GM12878 (cell line): ENCODE data around the gene PODXL2. TPM values are rescaled to one million over a fixed set of nuclear protein-coding genes. Genes with fewer than 3 reads are reported as not detected.

Experiments used
- ATAC-seq: fragments of 200-7000 bp; cut with Tn5 transposase; 3 replicates; pipeline ENCODE4 v1.9.1; 2020; ENCODE audit warnings: mild to moderate bottlenecking, moderate library complexity
- BruUV-seq: library from RNA; stranded (reverse); fragments of 400-500 nt; replicated peaks from 2 replicates; lab custom pipeline; 2021; lab: Mats Ljungman, UMichigan
- CTCF ChIA-PET: fragments of 300-600 bp; sonication (Branson Sonifier 250); formaldehyde crosslinking; extraction: SDS; loops from one replicate; lab custom pipeline; 2021; ENCODE audit warnings: inconsistent platforms; lab: Yijun Ruan, JAX
- POLR2A ChIA-PET: fragments of 350-600 bp; formaldehyde crosslinking; extraction: SDS; loops from one replicate; lab custom pipeline; 2021; ENCODE audit warnings: inconsistent platforms; lab: Charles Lee
- RAD21 ChIA-PET: fragments of 300-600 bp; sonication (Branson Sonifier 250); formaldehyde crosslinking; loops from one replicate; lab custom pipeline; 2023; ENCODE audit warnings: antibody characterized with exemption; ENCODE audit not compliant: unreplicated experiment; lab: Charles Lee
- SMC1A ChIA-PET: fragments of 300-600 bp; sonication (Branson Sonifier 250); formaldehyde crosslinking; loops from one replicate; lab custom pipeline; 2023; ENCODE audit not compliant: unreplicated experiment, uncharacterized antibody; lab: Charles Lee
- DNase-seq: peaks from one replicate; pipeline ENCODE4 v3.0.0-alpha.2; 2011; ENCODE audit warnings: low read depth, low spot score
- FAIRE-seq: peaks from 3 replicates; lab custom pipeline; 2011; peaks lifted over from hg19 to GRCh38; lab: Jason Lieb, UNC
- H2AFZ ChIP-seq: 2 replicates; pipeline ENCODE4 v1.6.0; 2011; ENCODE audit warnings: low read depth, low read length, control low read depth; ENCODE audit not compliant: control insufficient read depth
- H3K27ac ChIP-seq: 2 replicates; pipeline ENCODE4 v1.5.1; 2011; ENCODE audit warnings: control low read depth; ENCODE audit not compliant: control insufficient read depth, insufficient read depth
- H3K27me3 ChIP-seq, 2 experiments: replicated peaks in 1 of 2; 2 replicates each; pipeline versions ENCODE4 v1.6.0 to v1.6.1; 2011; ENCODE audit warnings: low read length in 1 of 2; ENCODE audit not compliant: control insufficient read depth in 2 of 2, insufficient read depth in 2 of 2
- H3K36me3 ChIP-seq, 2 experiments: 2 replicates each; pipeline ENCODE4 v1.5.1; 2011; ENCODE audit warnings: low read length in 1 of 2; ENCODE audit not compliant: control insufficient read depth in 2 of 2, insufficient read depth in 2 of 2
- H3K4me1 ChIP-seq: 2 replicates; pipeline ENCODE4 v1.6.1; 2011; ENCODE audit warnings: mild to moderate bottlenecking, low read length, moderate library complexity, mixed read lengths; ENCODE audit not compliant: control insufficient read depth, insufficient read depth
- H3K4me2 ChIP-seq: 2 replicates; pipeline ENCODE4 v1.6.0; 2011; ENCODE audit warnings: control low read depth; ENCODE audit not compliant: control insufficient read depth, insufficient read depth
- H3K4me3 ChIP-seq: fragments of 200-600 bp; sonication (generic); 2 replicates; pipeline ENCODE4 v1.5.1; 2016
- H3K79me2 ChIP-seq: 2 replicates; pipeline ENCODE4 v1.6.0; 2011; ENCODE audit warnings: low read length; ENCODE audit not compliant: control insufficient read depth, insufficient read depth
- H3K9ac ChIP-seq: 2 replicates; pipeline ENCODE4 v1.8.0; 2011; ENCODE audit warnings: low read length, control low read depth, mixed read lengths; ENCODE audit not compliant: control insufficient read depth, insufficient read depth
- H3K9me3 ChIP-seq: replicated peaks from 3 replicates; pipeline ENCODE4 v1.5.1; 2011; ENCODE audit warnings: mild to moderate bottlenecking, low read length; ENCODE audit not compliant: control insufficient read depth, insufficient read depth
- H4K20me1 ChIP-seq: 2 replicates; pipeline ENCODE4 v1.6.0; 2011; ENCODE audit not compliant: control insufficient read depth, insufficient read depth
- CHD4 ChIP-seq: fragments of 200-600 bp; sonication (generic); IDR thresholded peaks from 2 replicates; pipeline ENCODE4 v1.6.1; 2016; ENCODE audit warnings: mild to moderate bottlenecking
- TARDBP ChIP-seq: IDR thresholded peaks from 2 replicates; pipeline ENCODE4 v1.6.1; 2016; ENCODE audit warnings: borderline replicate concordance
- ZNF24 ChIP-seq: fragments of 450-650 bp; IDR thresholded peaks from 2 replicates; pipeline ENCODE4 v1.6.1; 2017; ENCODE audit warnings: antibody characterized with exemption, mild to moderate bottlenecking
- in situ Hi-C: fragments of 300-500 bp; cut with MboI; formaldehyde crosslinking; loops from 9 replicates; pipeline ENCODE4 v1.14.3; 2018; ENCODE audit warnings: mixed read lengths
- intact Hi-C: fragments of 100-400 bp; cut with micrococcal nuclease; formaldehyde crosslinking; loops from one replicate; pipeline ENCODE4 v1.14.2; 2022; ENCODE audit not compliant: unreplicated experiment
- polyA plus RNA-seq, 11 experiments: library from polyadenylated mRNA; depleted of rRNA in 4 of 11; unstranded in 6 of 11; stranded (reverse) in 5 of 11; fragments of >200 nt; fragmentation: Nextera tagmentation in 4 of 11; fragmentation: Illumina TruSeq in 1 of 11; extraction: Ambion mirVana in 4 of 11; extraction: Trizol in 1 of 11; gene quantifications; 1 replicate in 1 of 11; 2 replicates in 10 of 11; pipeline versions ENCODE4 v1.2.1 to v1.2.3, GENCODE V29; 2011 to 2016; ENCODE audit warnings: inconsistent platforms in 2 of 11, missing spikeins in 2 of 11, low read depth in 1 of 11
- total RNA-seq, 4 experiments: library from RNA; depleted of rRNA in 3 of 4; stranded (reverse); fragments of >200 nt in 3 of 4; fragmentation: Illumina TruSeq in 1 of 4; extraction: Trizol in 1 of 4; gene quantifications; 2 replicates each; pipeline versions ENCODE4 v1.2.1 to v1.2.3, GENCODE V29; 2013 to 2021
- TF ChIP-seq, protein P1 (sequence below): fragments of 450-650 bp; IDR thresholded peaks from 2 replicates; pipeline ENCODE4 v1.6.1; 2016; ENCODE audit warnings: mild to moderate bottlenecking, moderate library complexity, borderline replicate concordance
- TF ChIP-seq, protein P2 (sequence below): fragments of 450-650 bp; IDR thresholded peaks from 2 replicates; pipeline ENCODE4 v1.6.1; 2017; ENCODE audit warnings: mild to moderate bottlenecking
- TF ChIP-seq, protein P3 (sequence below), 3 experiments: IDR thresholded peaks in 2 of 3; conservative IDR thresholded peaks in 1 of 3; 2 replicates each; pipeline ENCODE4 v1.5.1; 2011; ENCODE audit warnings: low read depth in 3 of 3, low read length in 3 of 3, mild to moderate bottlenecking in 3 of 3, control low read depth in 2 of 3, moderate library complexity in 2 of 3, inconsistent platforms in 1 of 3, mixed read lengths in 1 of 3; ENCODE audit not compliant: control insufficient read depth in 2 of 3, insufficient read depth in 1 of 3; ENCODE audit errors: extremely low read depth in 1 of 3

PODXL2 gene
- total and polyA plus RNA-seq, 10 of the 15 experiments (the other 5 are each of a cell fraction or from before 2014, with no cell fraction given) = 0.03 to 24.4 (median 13.6) TPM; not detected in 2

DNA sequence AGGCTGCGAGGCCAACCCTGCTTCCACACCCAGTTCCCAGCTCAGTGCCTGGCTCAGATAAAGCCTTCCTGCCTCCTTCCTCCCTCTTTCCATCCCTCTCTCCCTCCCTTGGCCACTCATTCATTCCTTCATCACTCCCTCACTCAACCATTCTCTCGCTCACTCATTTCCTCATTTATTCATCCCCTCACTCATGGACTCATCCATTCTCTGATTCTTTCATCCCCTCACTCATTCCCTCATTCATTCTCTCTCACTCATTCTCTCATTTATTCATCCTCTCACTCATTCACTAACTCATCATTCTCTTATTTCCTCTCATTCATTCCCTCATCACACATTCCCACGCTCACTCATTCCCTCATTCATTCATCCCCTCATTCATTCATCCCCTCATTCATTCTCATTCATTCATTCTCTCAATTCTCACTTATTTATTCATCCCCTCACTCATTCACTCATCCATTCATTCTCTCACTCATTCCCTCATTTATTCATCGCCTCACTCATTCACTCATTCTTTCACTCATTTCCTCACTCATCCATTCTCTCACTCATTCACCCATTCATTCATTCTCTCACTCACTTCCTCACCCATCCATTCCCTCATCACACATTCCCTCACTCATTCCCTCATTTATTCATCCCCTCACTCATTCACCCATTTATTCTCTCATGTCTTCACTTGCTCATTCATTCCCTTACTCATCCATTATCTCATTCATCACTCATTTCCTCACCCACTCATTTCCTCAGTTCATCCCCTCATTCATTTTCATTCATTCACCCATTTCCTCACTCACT lies 56.9 kb downstream of the PODXL2 start (continued):
- TF ChIP-seq, protein P1, sequence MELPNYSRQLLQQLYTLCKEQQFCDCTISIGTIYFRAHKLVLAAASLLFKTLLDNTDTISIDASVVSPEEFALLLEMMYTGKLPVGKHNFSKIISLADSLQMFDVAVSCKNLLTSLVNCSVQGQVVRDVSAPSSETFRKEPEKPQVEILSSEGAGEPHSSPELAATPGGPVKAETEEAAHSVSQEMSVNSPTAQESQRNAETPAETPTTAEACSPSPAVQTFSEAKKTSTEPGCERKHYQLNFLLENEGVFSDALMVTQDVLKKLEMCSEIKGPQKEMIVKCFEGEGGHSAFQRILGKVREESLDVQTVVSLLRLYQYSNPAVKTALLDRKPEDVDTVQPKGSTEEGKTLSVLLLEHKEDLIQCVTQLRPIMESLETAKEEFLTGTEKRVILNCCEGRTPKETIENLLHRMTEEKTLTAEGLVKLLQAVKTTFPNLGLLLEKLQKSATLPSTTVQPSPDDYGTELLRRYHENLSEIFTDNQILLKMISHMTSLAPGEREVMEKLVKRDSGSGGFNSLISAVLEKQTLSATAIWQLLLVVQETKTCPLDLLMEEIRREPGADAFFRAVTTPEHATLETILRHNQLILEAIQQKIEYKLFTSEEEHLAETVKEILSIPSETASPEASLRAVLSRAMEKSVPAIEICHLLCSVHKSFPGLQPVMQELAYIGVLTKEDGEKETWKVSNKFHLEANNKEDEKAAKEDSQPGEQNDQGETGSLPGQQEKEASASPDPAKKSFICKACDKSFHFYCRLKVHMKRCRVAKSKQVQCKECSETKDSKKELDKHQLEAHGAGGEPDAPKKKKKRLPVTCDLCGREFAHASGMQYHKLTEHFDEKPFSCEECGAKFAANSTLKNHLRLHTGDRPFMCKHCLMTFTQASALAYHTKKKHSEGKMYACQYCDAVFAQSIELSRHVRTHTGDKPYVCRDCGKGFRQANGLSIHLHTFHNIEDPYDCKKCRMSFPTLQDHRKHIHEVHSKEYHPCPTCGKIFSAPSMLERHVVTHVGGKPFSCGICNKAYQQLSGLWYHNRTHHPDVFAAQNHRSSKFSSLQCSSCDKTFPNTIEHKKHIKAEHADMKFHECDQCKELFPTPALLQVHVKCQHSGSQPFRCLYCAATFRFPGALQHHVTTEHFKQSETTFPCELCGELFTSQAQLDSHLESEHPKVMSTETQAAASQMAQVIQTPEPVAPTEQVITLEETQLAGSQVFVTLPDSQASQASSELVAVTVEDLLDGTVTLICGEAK = no peak
- 0 out of 2 replicates have a peak, but pooled peaks have one; percentile 61 for TF ChIP-seq CHD4
- TF ChIP-seq, protein P2, sequence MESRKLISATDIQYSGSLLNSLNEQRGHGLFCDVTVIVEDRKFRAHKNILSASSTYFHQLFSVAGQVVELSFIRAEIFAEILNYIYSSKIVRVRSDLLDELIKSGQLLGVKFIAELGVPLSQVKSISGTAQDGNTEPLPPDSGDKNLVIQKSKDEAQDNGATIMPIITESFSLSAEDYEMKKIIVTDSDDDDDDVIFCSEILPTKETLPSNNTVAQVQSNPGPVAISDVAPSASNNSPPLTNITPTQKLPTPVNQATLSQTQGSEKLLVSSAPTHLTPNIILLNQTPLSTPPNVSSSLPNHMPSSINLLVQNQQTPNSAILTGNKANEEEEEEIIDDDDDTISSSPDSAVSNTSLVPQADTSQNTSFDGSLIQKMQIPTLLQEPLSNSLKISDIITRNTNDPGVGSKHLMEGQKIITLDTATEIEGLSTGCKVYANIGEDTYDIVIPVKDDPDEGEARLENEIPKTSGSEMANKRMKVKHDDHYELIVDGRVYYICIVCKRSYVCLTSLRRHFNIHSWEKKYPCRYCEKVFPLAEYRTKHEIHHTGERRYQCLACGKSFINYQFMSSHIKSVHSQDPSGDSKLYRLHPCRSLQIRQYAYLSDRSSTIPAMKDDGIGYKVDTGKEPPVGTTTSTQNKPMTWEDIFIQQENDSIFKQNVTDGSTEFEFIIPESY = no peak

DNA sequence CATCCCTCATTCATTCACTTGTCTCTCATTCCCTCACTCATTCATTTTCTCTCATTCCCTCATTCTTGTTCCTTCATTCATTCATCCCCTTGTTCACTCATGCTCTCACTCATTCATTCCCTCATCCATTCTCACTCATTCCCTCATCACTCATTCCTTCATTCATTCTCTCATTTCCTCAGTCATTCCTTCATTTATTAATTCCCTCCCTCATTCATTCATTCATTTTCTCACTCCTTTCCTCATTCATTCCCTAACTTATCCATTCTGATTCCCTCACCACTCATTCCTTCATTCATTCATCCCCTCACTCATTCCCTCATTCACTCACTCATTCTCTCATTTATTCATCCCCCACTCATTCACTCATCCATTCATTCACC lies 57.5 kb downstream of the PODXL2 start:
- no peaks in the 10 kb centered on the region for H3K79me2 ChIP-seq
- H3K9me3 ChIP-seq = no peaks in the 10 kb centered on the region
- POLR2A ChIA-PET = no interaction called here
- in situ Hi-C loops (no loop called here), intact Hi-C loops (no loop called here)
- no peak overlapping the region for H3K9ac ChIP-seq
- no TSS peak for BruUV-seq
- DNase-seq (no peak), FAIRE-seq (no peak), ATAC-seq (no peak)
- CTCF ChIA-PET = no interaction called here
- peaks cover 3 to 7% of the 10 kb centered on the region in 2 experiments; a peak in 3 of 4 replicates for H3K36me3 ChIP-seq
- H3K27me3 ChIP-seq = no peaks in the 10 kb centered on the region
- H4K20me1 ChIP-seq = no peaks in the 10 kb centered on the region
- no peak overlapping the region for H2AFZ ChIP-seq
- peaks cover 21% of the 10 kb centered on the region for H3K4me1 ChIP-seq
- RAD21 ChIA-PET = no interaction called here
- no peak overlapping the region for H3K27ac ChIP-seq
- H3K4me3 ChIP-seq = no peak overlapping the region
- no peak overlapping the region for H3K4me2 ChIP-seq
- peak; percentile 65; the same call in 1 of the 2 replicates for TF ChIP-seq TARDBP
- TF ChIP-seq ZNF24 = peak; percentile 97
- TF ChIP-seq, protein P3, sequence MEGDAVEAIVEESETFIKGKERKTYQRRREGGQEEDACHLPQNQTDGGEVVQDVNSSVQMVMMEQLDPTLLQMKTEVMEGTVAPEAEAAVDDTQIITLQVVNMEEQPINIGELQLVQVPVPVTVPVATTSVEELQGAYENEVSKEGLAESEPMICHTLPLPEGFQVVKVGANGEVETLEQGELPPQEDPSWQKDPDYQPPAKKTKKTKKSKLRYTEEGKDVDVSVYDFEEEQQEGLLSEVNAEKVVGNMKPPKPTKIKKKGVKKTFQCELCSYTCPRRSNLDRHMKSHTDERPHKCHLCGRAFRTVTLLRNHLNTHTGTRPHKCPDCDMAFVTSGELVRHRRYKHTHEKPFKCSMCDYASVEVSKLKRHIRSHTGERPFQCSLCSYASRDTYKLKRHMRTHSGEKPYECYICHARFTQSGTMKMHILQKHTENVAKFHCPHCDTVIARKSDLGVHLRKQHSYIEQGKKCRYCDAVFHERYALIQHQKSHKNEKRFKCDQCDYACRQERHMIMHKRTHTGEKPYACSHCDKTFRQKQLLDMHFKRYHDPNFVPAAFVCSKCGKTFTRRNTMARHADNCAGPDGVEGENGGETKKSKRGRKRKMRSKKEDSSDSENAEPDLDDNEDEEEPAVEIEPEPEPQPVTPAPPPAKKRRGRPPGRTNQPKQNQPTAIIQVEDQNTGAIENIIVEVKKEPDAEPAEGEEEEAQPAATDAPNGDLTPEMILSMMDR (IDR thresholded peaks at IDR 0.05 in 2 of 3, conservative IDR thresholded peaks at IDR 0.05 in 1 of 3; ENCODE audit: control insufficient read depth in 2 of 3, extremely low read depth in 1 of 3, insufficient read depth in 1 of 3, low read depth in 3 of 3, low read length in 3 of 3) = no peak
- SMC1A ChIA-PET = no interaction called here
